ENCODE data around the gene RRM2.

DNA sequence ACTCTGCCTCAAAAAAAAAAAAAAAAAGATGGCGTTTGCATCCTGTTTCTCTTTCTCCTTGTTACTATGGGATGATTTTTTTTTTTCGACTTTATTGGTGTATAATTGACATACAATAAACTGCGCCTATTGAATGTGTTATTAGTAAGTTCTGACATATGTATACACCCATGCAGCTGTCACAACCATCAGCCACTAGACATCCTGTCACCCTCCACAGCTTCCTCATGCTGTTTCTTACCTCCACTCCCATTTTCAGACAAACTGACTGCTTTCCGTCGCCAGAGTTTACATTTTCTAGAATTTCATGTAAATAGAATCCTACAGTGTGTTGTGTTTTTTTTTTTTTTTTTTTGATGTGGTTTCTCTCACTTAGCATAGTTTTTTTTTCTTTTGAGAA is 27.9 kb downstream of the RRM2 start:
- TF ChIP-seq, protein P1, sequence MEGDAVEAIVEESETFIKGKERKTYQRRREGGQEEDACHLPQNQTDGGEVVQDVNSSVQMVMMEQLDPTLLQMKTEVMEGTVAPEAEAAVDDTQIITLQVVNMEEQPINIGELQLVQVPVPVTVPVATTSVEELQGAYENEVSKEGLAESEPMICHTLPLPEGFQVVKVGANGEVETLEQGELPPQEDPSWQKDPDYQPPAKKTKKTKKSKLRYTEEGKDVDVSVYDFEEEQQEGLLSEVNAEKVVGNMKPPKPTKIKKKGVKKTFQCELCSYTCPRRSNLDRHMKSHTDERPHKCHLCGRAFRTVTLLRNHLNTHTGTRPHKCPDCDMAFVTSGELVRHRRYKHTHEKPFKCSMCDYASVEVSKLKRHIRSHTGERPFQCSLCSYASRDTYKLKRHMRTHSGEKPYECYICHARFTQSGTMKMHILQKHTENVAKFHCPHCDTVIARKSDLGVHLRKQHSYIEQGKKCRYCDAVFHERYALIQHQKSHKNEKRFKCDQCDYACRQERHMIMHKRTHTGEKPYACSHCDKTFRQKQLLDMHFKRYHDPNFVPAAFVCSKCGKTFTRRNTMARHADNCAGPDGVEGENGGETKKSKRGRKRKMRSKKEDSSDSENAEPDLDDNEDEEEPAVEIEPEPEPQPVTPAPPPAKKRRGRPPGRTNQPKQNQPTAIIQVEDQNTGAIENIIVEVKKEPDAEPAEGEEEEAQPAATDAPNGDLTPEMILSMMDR (IDR thresholded peaks at IDR 0.05; ENCODE audit: poor library complexity), result no peak
- TF ChIP-seq EZH2 (IDR thresholded peaks at IDR 0.05; ENCODE audit: borderline replicate concordance) (no peak), EZH2phosphoT487 (IDR thresholded peaks at IDR 0.05; ENCODE audit: low read depth, severe bottlenecking, unreplicated experiment) (no peak)
